SHP77 treated with DMSO at 0.1 percent for 48 hours (cell line): Measurements from ENCODE around the gene SNX19.
"Not testable (repeated sequence)": the region's sequence is repeated elsewhere in the genome, so short reads cannot be mapped to it uniquely, and the experiment has no call there.

Experiments used
- DNase-seq: peaks from one replicate; lab custom pipeline; 2025; lab: John Stamatoyannopoulos, UW

Gene SNX19

GRCh38 chr11:130916238-130916855, at the start of gene SNX19:
Gene SNX19 (minus strand): TSS chr11:130916479. CDS start chr11:130915939, 540 bp downstream.
- DNase-seq, result peak; percentile 73

- no peak for DNase-seq
These were observed 47.9 kb upstream of the SNX19 start for GRCh38 chr11:130964058-130964792.

- DNase-seq, result no peak
These were observed 31.6 kb upstream of the SNX19 start for GRCh38 chr11:130947889-130948288.

DNA sequence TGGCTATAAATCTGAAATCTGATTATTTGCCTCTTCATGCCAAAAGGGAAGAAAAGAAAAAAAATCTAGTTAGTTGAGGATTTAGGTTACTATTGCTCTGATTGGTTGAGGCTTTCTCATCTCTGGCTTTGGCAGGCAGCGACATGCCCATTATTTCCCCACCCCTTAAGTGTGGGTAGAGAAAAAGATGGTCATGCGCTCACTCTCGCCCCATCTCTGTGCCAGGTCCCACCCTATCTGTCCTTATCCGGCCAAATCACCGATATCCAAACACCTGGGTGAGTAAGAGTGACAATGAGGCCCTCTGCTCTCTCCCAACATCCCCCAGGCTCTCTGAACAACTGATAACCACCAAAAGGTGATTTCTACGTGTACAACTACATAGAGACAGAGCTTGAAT, 31.2 kb upstream of the SNX19 start:
- no peak for DNase-seq

- DNase-seq, result no peak
These were observed 30.8 kb upstream of the SNX19 start for GRCh38 chr11:130947058-130947457.

GRCh38 chr11:130945896-130946295, 29.6 kb upstream of the SNX19 start:
- DNase-seq, result no peak

GRCh38 chr11:130940706-130941105, 24.4 kb upstream of the SNX19 start:
- DNase-seq, result no peak

GRCh38 chr11:130937051-130937450, 20.8 kb upstream of the SNX19 start:
- no peak for DNase-seq

DNA sequence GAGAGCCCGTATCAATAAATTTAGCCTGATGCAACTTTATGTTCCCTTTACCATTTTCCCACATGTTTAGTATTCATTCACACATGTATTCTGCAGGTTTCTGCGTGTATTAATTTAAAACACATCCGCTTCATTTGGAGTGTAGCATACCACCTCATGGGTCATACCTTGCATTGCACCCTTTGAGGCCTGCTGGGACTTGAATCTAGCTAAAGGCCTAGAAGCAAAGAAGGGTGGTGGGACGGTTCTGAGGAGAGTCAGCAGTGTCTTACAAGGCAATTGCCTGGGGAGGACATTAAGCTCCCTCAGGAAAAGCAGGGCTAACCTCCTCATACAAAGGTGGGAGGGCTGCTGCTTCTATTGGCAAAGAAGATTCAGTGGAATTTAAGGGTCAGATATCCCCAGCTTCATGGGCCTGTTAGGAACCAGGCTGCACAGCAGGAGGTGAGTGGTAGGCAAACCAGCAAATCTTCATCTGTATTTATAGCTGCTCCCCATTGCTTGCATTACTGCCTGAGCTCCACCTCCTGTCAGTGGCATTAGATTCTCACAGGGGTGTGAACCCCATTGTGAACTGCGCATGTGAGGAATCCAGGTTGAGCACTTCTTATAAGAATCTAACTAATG, 15.9 kb upstream of the SNX19 start:
- DNase-seq, result no peak

DNA sequence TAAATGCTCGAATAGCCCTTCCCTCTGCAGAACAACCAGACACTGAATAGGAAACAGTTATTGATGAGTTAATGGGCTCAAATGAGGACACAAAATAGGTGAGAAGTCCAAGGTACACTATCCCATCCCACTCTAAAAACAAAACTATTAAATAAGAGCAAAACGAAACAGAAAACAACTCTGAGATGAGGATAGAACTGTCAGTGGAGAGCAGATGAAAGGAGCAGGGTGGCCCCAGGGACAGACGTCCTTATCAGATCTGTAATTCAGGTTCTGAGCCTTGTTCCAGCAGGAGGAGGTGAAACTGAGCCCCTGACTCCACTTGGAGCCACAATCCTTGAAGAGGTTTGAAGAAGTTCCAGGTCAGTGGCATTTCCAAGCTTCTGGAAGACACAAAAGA, 8.5 kb upstream of the SNX19 start:
- DNase-seq, result no peak

GRCh38 chr11:130920612-130921011, 4.3 kb upstream of the SNX19 start:
- DNase-seq, result not testable (repeated sequence)

GRCh38 chr11:130918081-130918480, 1.8 kb upstream of the SNX19 start:
- DNase-seq, result no peak

DNA sequence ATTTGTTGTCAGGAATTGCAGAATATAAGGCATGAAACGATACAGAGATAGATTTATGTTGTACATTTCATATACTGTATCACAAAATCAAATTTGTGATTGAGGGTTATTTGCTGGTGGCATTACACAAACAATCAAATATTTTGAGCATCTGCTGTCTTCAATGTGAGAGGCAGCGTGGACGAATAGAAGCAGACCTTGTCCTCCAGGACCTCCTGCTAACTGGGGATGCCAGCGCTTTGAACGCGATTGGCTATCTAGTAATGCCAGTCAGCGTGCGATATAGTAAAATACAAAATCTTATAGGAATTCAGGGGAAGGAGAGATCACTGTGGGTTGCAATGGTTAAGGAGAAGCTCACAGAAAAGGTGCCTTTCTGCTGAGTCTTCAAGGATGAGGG, 631 bp upstream of the SNX19 start:
- no peak for DNase-seq

GRCh38 chr11:130915603-130916237, 559 bp downstream of the SNX19 start:
- no peak for DNase-seq

GRCh38 chr11:130913268-130913667, 3.0 kb downstream of the SNX19 start:
- DNase-seq, result no peak

- no peak for DNase-seq
These were observed 3.7 kb downstream of the SNX19 start for GRCh38 chr11:130912552-130912951.

DNA sequence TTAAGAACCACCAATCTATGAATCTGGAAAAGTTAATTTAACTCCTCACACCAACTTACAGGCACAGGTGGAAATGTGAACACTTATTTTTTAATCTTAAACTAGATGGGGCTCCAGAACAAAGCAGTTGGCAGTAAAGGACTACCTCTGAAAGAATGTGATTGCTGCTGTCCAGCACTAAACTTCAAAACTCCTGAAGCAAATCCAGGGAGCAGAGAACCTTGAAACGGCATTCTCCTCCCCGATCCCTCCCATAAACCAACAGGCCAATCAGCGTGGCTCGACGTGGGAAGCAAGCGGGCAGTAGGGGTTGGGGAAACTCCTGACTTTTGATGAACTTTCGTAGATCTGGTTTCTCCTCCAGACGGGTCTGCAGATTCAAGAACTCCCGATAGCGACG, 5.0 kb downstream of the SNX19 start:
- no peak for DNase-seq

DNA sequence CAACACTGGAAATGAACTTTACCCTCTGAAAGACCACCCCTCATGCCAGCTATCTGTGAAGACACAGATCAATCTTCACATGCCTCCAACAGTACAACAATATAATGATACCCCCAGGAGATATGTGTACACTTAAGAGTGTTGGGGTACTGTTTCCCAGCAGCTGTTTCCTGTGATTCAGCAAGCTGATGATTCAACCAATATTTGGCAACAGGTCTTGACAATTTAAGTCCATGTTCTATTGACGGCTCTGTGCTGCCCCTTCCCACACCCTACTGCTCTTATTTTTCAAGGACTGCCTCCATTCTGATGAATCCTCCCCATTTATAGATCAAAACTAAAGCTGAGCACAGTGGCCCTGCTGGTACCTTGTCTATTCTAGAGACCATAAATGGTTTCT, 6.6 kb downstream of the SNX19 start:
- DNase-seq, result no peak

DNA sequence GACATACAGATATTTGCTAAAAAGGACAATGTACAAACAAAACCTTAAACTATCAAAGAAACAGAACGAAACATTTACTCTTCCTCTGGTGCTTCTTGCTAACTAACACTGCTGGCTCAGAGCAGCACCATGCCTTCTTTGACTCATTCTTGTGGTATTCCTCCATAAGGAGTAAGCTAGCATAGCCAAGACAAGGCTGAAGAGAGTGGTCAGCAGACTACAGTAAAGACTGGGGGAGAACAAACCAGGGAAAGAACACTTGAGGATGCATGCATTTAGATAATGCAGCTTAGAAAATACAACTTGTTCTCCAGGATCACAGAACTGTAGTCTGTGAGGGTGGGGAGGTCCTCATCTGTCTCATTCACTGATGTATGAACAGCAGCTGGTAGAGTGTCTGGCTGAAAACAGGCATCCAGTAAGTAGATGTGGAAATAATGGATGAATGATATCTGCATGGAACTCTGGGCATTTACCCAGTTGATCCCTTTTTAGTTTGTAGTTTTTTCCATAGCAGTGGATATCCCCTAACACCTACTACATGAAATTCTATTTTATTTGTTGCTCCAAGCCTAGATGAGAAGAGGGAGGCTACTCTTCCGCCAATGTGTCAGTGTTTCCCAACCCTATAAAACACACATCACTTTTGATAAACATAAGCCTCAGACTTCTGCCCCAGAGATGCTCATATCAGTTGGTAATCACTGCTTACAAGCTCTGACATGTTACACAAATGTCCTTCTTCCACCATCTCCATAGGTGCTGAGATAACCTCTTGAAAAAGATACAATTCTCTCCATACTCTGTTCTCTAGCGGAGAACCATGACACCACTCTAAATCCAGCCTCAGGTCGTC, 7.3 kb downstream of the SNX19 start:
- no peak for DNase-seq

- DNase-seq, result no peak
These were observed 8.2 kb downstream of the SNX19 start for GRCh38 chr11:130908061-130908460.

DNA sequence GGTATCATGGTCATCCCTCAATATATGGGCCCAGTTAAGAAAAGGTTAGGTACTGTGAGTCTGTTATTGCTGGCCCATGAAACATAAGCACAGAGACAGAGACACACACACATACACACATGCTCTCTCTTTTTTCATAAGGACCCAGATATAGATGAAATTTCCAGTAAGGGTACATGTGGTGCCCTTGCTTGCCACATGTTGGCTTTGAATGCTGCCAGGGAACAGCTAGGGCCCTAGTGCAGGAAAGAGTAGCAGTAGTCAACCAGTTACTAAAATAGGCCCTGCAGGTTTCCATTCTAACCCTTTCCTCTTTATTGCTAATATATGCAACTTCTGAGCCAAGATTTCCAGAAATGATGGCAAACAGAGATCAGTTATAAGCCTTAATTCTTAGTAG, 9.1 kb downstream of the SNX19 start:
- DNase-seq, result no peak

- no peak for DNase-seq
These were observed 9.7 kb downstream of the SNX19 start for GRCh38 chr11:130906616-130907015.
